HUES6 (cell line): ENCODE results near the gene DDX5.

Source experiments
- H3K27ac ChIP-seq: 2 replicates; pipeline ENCODE4 v1.7.0; 2013; ENCODE audit warnings: low read depth, mild to moderate bottlenecking, low read length, inconsistent platforms
- H3K27me3 ChIP-seq: 2 replicates; pipeline ENCODE4 v1.6.1; 2013; ENCODE audit warnings: low read length; ENCODE audit not compliant: control insufficient read depth, insufficient read depth
- H3K36me3 ChIP-seq: 2 replicates; pipeline ENCODE4 v1.6.1; 2013; ENCODE audit warnings: low read length; ENCODE audit not compliant: control insufficient read depth, insufficient read depth
- H3K4me1 ChIP-seq: 2 replicates; pipeline ENCODE4 v1.6.1; 2013; ENCODE audit warnings: low read length; ENCODE audit not compliant: control insufficient read depth, insufficient read depth
- H3K4me3 ChIP-seq: 2 replicates; pipeline ENCODE4 v1.5.1; 2013; ENCODE audit warnings: low read depth, low read length
- H3K9ac ChIP-seq: one replicate; pipeline ENCODE4 v1.6.1; 2013; ENCODE audit warnings: mild to moderate bottlenecking, low read length
- H3K9me3 ChIP-seq: 2 replicates; pipeline ENCODE4 v1.6.1; 2013; ENCODE audit warnings: low read depth, low read length; ENCODE audit not compliant: control insufficient read depth, insufficient read depth

The DDX5 gene

DNA sequence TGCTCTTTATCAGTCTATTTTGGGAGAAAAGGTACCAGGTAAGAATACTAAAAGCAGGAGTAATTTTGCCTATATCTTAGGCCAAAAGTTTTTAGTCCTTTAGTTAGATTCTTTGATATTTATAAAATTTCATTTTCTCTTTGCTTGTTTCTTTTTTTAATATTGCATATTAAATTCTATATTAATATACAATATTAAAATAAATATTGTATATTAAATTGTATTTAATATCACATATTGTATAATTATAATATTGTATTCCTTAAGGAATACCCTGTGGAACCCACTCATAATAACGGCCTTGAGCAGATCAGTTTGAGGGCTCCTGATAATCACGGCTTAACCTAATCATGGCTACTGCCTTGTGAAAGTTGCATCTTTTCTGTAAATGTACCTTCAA, 2.6 kb upstream of the DDX5 start:
- Histone ChIP-seq H3K9me3 (no peaks in the 10 kb centered on the region), H3K9ac (no peak overlapping the region), H3K4me3 (peak overlapping the region; percentile 91), H3K4me1 (no peaks in the 10 kb centered on the region; the same call in 1 of the 2 replicates), H3K36me3 (peaks cover 65% of the 10 kb centered on the region), H3K27me3 (no peaks in the 10 kb centered on the region), H3K27ac (no peak overlapping the region)

DNA sequence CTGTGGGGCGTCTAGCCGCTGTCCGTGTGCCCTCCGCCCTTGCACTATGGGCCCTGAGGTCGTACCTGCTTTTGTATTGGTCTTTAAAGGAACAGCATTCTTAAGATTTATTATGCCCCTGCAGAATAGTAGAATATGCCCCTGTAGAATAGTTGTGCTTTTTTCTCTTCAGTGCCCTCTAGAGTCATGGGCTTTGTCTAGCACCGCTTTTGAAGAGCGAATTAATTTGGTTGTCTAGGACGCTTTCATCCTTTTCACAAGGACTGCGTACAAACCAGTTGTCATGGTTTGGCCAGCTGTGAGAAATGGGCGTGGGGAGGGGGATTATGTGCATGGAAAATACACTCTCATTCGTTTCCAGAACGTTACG, 1.3 kb upstream of the DDX5 start:
- Histone ChIP-seq H3K9ac (peak overlapping the region; percentile 97), H3K27ac (peak overlapping the region; percentile 92), H3K27me3 (no peaks in the 10 kb centered on the region), H3K36me3 (peaks cover 65% of the 10 kb centered on the region), H3K4me1 (peaks cover 3% of the 10 kb centered on the region; the same call in 1 of the 2 replicates), H3K9me3 (no peaks in the 10 kb centered on the region), H3K4me3 (peak overlapping the region; percentile 91)

DNA sequence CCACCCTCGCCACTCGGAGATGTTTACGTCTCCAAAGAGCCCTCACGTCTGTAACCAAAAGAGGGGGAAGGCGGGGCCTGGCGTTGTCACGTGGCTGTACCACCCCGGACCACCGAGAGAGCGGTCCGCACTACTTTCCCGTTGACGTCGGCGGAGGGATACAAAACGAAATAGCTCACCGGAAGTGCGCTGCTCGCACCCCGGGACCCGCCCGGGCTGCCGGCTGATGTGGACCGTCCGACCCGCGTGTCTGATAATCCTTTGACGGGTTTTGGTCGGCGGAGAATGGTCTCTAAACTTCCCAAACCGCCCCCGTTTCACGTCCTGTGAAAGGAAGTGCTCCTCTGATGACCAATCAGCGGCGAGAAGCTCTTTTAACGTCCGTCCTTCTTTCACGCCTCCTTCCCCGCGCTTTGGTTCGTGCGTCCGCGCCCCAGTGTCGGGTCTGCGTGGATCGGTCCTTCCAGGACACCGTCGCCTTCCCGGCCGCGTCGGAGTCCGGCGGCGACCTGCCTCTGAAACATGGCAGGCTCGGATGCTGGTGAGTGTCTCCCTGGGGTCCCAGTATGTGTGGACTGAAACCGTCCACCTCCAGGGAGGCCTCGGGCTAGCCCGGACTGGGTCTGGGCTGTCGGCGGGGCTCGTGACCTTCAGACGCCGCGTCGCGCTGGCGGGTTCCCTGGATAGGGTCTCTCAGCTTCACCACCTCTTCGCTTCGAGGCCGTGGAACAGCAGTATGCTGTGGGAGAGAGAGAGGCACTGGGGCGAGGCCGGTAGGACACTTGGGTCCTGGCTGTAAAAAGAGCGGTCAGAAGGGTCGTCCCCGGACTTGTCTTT, 705 bp upstream of the DDX5 start, which contains the start of gene CEP95:
Gene CEP95, plus strand, starts transcription at position 402 of the 837 bp plus-strand sequence. Its CDS starts 121 bp downstream, at position 523.
- H3K36me3 ChIP-seq, result peaks cover 65% of the 10 kb centered on the region

DNA sequence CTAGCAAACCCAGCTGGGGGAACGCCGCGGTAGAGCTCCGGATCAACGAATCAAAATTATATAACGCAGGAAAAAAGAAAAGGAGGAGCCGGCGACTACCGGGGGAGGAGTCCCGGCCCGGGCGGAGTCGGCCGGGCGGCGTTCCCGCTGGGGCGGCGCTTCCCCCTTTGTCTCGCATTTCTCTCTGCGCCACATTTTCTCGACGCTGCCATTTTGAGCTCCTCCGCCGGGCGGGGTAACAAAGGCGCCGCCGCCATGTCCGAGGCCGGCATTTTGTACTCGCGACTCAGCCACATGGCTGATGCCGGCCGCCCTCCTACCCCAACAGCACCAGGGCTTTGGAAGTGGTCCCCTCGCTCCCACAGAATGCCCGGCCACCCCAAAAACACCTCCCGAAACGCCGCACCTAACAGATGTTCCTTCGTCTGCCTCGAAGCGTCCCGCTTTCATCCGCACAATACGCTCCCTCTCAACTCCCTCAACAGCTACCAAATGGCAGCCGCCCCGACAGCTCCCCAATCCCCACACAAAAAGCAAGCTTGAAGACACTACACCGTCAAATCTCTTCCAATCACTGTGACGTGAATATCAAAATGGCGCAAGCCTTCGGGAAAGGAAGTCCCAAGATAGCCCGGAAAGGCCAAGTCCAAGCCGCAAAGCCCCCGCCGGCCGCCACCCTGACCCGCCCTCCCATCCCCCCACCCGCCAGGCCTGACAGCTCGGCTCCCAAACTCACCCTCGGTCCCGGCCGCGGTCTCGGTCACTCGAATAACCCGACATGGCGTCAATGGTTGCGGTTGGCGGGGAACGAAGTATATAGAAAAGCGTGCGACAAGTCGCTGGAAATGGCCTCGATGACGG, 519 bp downstream of the DDX5 start:
- Histone ChIP-seq H3K4me1 (peaks cover 10% of the 10 kb centered on the region; the same call in 1 of the 2 replicates), H3K9me3 (no peaks in the 10 kb centered on the region), H3K27me3 (no peaks in the 10 kb centered on the region), H3K36me3 (peaks cover 67% of the 10 kb centered on the region), H3K27ac (peak overlapping the region; percentile 99), H3K9ac (peak overlapping the region; percentile 100), H3K4me3 (peak overlapping the region; percentile 91)

More for the DNA sequence above, 705 bp upstream of the DDX5 start, which contains the start of gene CEP95:
- Histone ChIP-seq H3K4me1 (peaks cover 3% of the 10 kb centered on the region; the same call in 1 of the 2 replicates), H3K27me3 (no peaks in the 10 kb centered on the region), H3K9me3 (no peaks in the 10 kb centered on the region), H3K27ac (peak within 1 kb of the TSS; percentile 99), H3K4me3 (peak within 1 kb of the TSS; percentile 91), H3K9ac (peak within 1 kb of the TSS; percentile 100)

DNA sequence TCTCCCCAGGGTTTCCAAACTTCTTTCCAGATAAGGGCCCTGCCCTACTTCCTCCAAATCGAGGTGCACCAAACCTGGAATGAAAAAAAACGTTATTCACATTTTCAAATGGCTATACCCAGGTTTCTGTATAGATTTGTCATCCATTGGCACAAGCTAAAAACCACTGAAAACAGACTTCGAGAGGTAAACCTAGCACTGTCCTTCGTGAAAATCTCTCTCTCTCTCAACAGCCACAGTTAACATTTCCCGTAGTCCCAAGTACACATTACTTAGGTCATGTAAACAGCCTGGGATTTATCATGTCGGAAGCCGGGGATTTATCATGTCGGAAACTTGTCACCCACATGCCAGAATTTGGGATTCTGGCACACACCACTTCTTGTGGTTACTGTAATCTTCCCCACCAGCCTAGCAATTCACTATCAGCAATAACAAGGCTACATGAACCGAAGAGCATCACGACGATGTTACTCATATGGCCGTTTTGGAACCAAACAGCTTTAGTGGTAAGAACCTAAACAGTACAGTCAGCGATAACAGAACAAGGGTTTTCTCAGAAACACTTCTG, 1.2 kb downstream of the DDX5 start:
- Histone ChIP-seq H3K27me3 (no peaks in the 10 kb centered on the region), H3K4me3 (peak overlapping the region; percentile 91), H3K36me3 (peaks cover 67% of the 10 kb centered on the region), H3K4me1 (0 out of 2 replicates have a peak, but pooled peaks cover 11% of the 10 kb centered on the region), H3K9me3 (no peaks in the 10 kb centered on the region), H3K9ac (peak overlapping the region; percentile 100), H3K27ac (peak overlapping the region; percentile 99)

DNA sequence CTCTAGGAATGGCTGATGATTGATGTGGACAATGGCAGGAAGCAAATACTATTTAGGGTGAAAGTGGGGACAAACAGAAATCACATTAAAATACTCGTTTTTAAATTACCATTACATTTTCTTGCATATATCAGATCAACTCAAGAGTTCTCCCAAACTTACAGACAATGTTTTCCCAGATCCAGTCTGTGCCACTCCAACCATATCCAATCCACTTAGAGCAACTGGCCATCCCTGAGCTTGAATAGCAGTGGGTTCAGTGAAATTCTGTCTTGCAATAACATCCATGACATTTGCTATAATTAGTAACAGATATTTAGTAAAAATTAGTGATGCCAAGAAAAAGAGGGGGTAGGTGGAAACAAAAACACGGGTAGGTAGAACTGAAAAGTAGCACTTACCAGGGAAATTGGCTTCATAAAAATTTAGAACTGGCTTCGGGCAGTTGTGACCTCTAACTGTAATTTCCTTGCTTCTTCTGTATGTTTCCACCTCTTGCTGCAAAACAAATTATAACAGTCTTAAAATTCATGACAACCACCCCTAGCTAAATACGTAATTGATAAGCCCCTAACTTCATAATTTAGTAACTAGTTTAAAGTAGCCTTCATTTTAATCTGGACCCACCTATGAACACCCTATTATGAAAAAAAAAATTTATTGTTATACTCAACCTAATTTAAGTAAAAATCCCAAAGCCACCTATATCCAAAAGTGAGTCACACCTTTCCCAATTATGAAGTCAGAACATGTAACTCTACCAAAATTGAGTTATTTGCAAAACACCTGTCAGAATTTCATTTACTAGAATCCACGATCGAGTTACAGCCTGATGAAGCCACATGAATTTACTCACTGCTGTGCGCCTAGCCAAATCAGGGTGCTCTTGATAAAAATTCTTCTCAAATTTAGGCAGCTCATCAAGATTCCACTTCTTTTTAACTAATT, 2.0 kb downstream of the DDX5 start:
- 0 out of 2 replicates have a peak, but pooled peaks cover 13% of the 10 kb centered on the region for H3K4me1 ChIP-seq
- H3K27ac ChIP-seq, result no peak overlapping the region
- no peaks in the 10 kb centered on the region for H3K9me3 ChIP-seq
- peak overlapping the region; percentile 91 for H3K4me3 ChIP-seq
- no peaks in the 10 kb centered on the region for H3K27me3 ChIP-seq
- H3K36me3 ChIP-seq, result peaks cover 68% of the 10 kb centered on the region
- H3K9ac ChIP-seq, result peak overlapping the region; percentile 100

DNA sequence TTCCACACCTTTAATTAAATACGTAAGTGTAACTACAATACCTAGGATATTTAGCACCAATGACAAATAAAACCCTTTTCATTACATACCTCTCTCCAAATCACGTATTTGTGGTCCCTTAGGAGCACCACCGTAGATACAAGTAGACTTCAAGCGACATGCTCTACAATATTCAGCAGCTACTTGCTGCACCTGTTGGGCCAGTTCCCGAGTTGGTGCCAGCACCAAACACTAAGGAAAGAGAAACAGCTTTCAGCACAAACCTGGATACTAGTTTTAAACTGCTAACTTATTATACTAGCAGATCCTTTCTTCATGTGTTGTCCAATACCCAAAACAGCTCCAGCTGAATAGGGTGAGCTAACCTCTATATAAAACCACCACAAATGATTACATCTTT, 2.7 kb downstream of the DDX5 start:
- H3K4me1 ChIP-seq, result 0 out of 2 replicates have a peak, but pooled peaks cover 13% of the 10 kb centered on the region
- no peaks in the 10 kb centered on the region for H3K9me3 ChIP-seq
- H3K27me3 ChIP-seq, result no peaks in the 10 kb centered on the region
- H3K27ac ChIP-seq, result no peak overlapping the region
- H3K4me3 ChIP-seq, result peak overlapping the region; percentile 91; the same call in 1 of the 2 replicates
- peaks cover 72% of the 10 kb centered on the region for H3K36me3 ChIP-seq
- no peak overlapping the region for H3K9ac ChIP-seq

DNA sequence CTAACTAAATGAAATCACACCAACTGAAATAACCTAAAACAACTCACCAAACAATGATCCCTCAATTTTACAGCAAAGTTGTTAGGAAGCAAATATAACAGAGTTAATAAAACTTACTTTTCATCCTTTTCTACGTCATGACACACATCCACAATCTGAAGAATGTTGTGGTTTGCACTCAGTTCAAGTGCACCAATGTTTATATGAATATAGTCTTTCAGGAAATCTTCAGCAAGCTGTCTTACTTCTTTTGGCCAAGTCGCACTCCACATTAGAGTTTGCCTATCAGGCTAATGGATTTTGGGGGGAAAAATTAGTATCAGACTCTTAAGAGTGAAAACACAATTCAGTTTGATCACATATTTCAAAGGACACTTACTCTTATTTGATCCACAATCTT, 3.3 kb downstream of the DDX5 start:
- Histone ChIP-seq H3K9ac (no peak overlapping the region), H3K36me3 (peaks cover 77% of the 10 kb centered on the region), H3K27ac (no peak overlapping the region), H3K4me3 (no peak overlapping the region), H3K9me3 (no peaks in the 10 kb centered on the region), H3K4me1 (peaks cover 13% of the 10 kb centered on the region; the same call in 1 of the 2 replicates), H3K27me3 (no peaks in the 10 kb centered on the region)

DNA sequence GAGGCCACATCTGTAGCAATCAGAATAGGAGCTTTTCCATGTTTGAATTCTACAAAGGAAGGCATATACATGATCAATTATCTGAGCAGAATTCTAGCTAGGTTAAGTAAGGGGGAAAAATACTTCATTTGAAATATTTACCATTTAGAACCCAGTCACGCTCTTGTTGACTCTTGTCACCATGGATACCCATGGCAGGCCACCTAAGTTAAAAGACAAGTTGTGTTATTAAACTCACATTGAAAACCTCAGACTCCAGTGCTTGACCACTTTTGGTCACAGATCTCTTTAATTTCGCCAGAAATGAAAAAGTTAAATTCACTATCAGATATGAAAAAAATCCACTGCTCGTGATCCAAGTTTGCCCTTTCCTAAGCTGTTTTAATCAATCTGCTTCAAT, 4.1 kb downstream of the DDX5 start:
- Histone ChIP-seq H3K9me3 (no peaks in the 10 kb centered on the region), H3K36me3 (peaks cover 79% of the 10 kb centered on the region), H3K27me3 (no peaks in the 10 kb centered on the region), H3K9ac (no peak overlapping the region), H3K4me1 (peaks cover 13% of the 10 kb centered on the region; the same call in 1 of the 2 replicates), H3K4me3 (no peak overlapping the region), H3K27ac (no peak overlapping the region)
